Liver (tissue), 3 donors: Measurements from ENCODE around the gene CDK1.

Experiments used
- GABPA ChIP-seq, 2 donors: IDR thresholded peaks in 1 of 2; conservative IDR thresholded peaks in 1 of 2; 2 replicates each; pipeline ENCODE4 v1.6.1; 2016; ENCODE audit warnings: antibody characterized with exemption in 2 of 2, mild to moderate bottlenecking in 1 of 2, moderate library complexity in 1 of 2
- JUND ChIP-seq, 2 donors: IDR thresholded peaks; 2 replicates each; pipeline ENCODE4 v1.6.1; 2016; ENCODE audit warnings: antibody characterized with exemption in 2 of 2
- RAD21 ChIP-seq, 2 donors: IDR thresholded peaks; 2 replicates each; pipeline ENCODE4 v1.6.1; 2016; ENCODE audit warnings: antibody characterized with exemption in 2 of 2, mild to moderate bottlenecking in 2 of 2
- SP1 ChIP-seq: IDR thresholded peaks from 2 replicates; pipeline ENCODE4 v1.6.1; 2018; ENCODE audit warnings: antibody characterized with exemption, mild to moderate bottlenecking
- TF ChIP-seq, protein P1 (sequence below): fragments of 150-350 bp; IDR thresholded peaks from 2 replicates; pipeline ENCODE4 v1.5.1; 2017; ENCODE audit warnings: improper control_type of control experiment, low read depth, low read length; ENCODE audit not compliant: missing input control
- TF ChIP-seq, protein P2 (sequence below): IDR thresholded peaks from 2 replicates; pipeline ENCODE4 v1.6.1; 2016; ENCODE audit warnings: antibody characterized with exemption
- TF ChIP-seq, protein P3 (sequence below): IDR thresholded peaks from 2 replicates; pipeline ENCODE4 v1.6.1; 2016; ENCODE audit warnings: antibody characterized with exemption
- TF ChIP-seq, protein P4 (sequence below): IDR thresholded peaks from 2 replicates; pipeline ENCODE4 v1.6.1; 2016; ENCODE audit warnings: antibody characterized with exemption, mild to moderate bottlenecking
- TF ChIP-seq, protein P5 (sequence below): IDR thresholded peaks from 2 replicates; pipeline ENCODE4 v1.6.1; 2016; ENCODE audit warnings: antibody characterized with exemption
- donor health status: healthy.
- donor health status: healthy.

DNA sequence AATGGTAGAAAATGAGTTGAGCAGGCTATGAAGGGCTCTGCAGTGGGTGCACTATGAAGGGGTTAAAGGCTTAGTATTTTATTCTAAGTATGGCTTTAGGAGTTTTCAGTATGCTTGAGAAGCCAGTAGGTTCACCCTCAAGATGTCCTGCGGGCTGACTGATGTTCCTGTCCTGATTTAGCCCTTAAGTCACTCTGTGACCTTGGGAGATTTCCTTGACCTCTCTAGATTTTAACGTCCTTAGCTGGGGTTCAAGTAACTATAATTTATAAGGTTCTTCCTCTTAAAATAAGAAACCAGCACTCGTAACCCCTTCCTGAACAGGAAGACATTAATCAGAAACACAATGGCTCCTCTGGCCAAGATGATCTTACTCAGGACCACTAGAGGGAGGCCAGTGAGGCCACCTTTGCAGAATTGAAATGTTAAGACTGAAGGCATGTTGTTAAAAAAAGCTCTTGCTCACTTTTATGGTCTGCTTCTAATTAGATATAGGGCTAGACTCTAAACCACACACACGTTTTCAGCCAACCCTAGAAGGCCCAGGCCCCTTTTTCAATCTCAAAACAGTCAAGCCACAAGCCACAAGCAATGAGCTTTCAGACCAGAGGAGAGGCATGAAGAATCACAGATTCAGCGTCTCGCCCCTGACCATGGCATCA, 41.9 kb downstream of the CDK1 start:
- TF ChIP-seq, protein P1, sequence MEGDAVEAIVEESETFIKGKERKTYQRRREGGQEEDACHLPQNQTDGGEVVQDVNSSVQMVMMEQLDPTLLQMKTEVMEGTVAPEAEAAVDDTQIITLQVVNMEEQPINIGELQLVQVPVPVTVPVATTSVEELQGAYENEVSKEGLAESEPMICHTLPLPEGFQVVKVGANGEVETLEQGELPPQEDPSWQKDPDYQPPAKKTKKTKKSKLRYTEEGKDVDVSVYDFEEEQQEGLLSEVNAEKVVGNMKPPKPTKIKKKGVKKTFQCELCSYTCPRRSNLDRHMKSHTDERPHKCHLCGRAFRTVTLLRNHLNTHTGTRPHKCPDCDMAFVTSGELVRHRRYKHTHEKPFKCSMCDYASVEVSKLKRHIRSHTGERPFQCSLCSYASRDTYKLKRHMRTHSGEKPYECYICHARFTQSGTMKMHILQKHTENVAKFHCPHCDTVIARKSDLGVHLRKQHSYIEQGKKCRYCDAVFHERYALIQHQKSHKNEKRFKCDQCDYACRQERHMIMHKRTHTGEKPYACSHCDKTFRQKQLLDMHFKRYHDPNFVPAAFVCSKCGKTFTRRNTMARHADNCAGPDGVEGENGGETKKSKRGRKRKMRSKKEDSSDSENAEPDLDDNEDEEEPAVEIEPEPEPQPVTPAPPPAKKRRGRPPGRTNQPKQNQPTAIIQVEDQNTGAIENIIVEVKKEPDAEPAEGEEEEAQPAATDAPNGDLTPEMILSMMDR, result peak; percentile 19
- TF ChIP-seq, protein P2, sequence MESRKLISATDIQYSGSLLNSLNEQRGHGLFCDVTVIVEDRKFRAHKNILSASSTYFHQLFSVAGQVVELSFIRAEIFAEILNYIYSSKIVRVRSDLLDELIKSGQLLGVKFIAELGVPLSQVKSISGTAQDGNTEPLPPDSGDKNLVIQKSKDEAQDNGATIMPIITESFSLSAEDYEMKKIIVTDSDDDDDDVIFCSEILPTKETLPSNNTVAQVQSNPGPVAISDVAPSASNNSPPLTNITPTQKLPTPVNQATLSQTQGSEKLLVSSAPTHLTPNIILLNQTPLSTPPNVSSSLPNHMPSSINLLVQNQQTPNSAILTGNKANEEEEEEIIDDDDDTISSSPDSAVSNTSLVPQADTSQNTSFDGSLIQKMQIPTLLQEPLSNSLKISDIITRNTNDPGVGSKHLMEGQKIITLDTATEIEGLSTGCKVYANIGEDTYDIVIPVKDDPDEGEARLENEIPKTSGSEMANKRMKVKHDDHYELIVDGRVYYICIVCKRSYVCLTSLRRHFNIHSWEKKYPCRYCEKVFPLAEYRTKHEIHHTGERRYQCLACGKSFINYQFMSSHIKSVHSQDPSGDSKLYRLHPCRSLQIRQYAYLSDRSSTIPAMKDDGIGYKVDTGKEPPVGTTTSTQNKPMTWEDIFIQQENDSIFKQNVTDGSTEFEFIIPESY, result no peak
- TF ChIP-seq RAD21 (IDR thresholded peaks at IDR 0.05) (peak; percentile 27 to 43), SP1 (no peak), GABPA (IDR thresholded peaks at IDR 0.05 in 1 of 2, conservative IDR thresholded peaks at IDR 0.05 in 1 of 2) (no peak), JUND (IDR thresholded peaks at IDR 0.05) (no peak)
- TF ChIP-seq, protein P3, sequence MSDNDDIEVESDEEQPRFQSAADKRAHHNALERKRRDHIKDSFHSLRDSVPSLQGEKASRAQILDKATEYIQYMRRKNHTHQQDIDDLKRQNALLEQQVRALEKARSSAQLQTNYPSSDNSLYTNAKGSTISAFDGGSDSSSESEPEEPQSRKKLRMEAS, result no peak
- TF ChIP-seq, protein P4, sequence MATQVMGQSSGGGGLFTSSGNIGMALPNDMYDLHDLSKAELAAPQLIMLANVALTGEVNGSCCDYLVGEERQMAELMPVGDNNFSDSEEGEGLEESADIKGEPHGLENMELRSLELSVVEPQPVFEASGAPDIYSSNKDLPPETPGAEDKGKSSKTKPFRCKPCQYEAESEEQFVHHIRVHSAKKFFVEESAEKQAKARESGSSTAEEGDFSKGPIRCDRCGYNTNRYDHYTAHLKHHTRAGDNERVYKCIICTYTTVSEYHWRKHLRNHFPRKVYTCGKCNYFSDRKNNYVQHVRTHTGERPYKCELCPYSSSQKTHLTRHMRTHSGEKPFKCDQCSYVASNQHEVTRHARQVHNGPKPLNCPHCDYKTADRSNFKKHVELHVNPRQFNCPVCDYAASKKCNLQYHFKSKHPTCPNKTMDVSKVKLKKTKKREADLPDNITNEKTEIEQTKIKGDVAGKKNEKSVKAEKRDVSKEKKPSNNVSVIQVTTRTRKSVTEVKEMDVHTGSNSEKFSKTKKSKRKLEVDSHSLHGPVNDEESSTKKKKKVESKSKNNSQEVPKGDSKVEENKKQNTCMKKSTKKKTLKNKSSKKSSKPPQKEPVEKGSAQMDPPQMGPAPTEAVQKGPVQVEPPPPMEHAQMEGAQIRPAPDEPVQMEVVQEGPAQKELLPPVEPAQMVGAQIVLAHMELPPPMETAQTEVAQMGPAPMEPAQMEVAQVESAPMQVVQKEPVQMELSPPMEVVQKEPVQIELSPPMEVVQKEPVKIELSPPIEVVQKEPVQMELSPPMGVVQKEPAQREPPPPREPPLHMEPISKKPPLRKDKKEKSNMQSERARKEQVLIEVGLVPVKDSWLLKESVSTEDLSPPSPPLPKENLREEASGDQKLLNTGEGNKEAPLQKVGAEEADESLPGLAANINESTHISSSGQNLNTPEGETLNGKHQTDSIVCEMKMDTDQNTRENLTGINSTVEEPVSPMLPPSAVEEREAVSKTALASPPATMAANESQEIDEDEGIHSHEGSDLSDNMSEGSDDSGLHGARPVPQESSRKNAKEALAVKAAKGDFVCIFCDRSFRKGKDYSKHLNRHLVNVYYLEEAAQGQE, result no peak
- TF ChIP-seq, protein P5, sequence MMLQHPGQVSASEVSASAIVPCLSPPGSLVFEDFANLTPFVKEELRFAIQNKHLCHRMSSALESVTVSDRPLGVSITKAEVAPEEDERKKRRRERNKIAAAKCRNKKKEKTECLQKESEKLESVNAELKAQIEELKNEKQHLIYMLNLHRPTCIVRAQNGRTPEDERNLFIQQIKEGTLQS, result no peak
